Karpas-422 (cell line): ENCODE data around the gene ZFYVE28. TPM values are rescaled to one million over a fixed set of nuclear protein-coding genes. Genes with fewer than 3 reads are reported as not detected.

Experiments used
- DNase-seq: peaks from one replicate; pipeline ENCODE4 v3.0.0-alpha.2; 2015
- H2AFZ ChIP-seq: fragments of 200-600 bp; sonication (generic); 2 replicates; pipeline ENCODE4 v1.6.1; 2014; ENCODE audit warnings: antibody characterized with exemption, low read length, mixed read lengths
- H3K27ac ChIP-seq: fragments of 200-600 bp; sonication (generic); 2 replicates; pipeline ENCODE4 v1.5.1; 2014; ENCODE audit warnings: mild to moderate bottlenecking, low read length, moderate library complexity
- H3K27me3 ChIP-seq: fragments of 200-600 bp; sonication (generic); 2 replicates; pipeline ENCODE4 v1.6.1; 2014; ENCODE audit warnings: low read length, mixed read lengths
- H3K36me3 ChIP-seq: fragments of 200-600 bp; sonication (generic); 2 replicates; pipeline ENCODE4 v1.6.1; 2014; ENCODE audit warnings: low read length, mixed read lengths; ENCODE audit not compliant: insufficient read depth
- H3K4me1 ChIP-seq: fragments of 200-600 bp; sonication (generic); 2 replicates; pipeline ENCODE4 v1.6.1; 2014; ENCODE audit warnings: mild to moderate bottlenecking, low read length, mixed read lengths
- H3K4me2 ChIP-seq: fragments of 200-600 bp; sonication (generic); 2 replicates; pipeline ENCODE4 v1.6.1; 2014; ENCODE audit warnings: low read length, low read depth, mild to moderate bottlenecking; ENCODE audit not compliant: poor library complexity, severe bottlenecking
- H3K4me3 ChIP-seq: fragments of 200-600 bp; sonication (generic); 2 replicates; pipeline ENCODE4 v1.5.1; 2014; ENCODE audit warnings: mild to moderate bottlenecking, antibody characterized with exemption, low read length, mixed read lengths
- H3K79me2 ChIP-seq: fragments of 200-600 bp; sonication (generic); 2 replicates; pipeline ENCODE4 v1.6.1; 2014; ENCODE audit warnings: mild to moderate bottlenecking, low read length, mixed read lengths
- H3K9ac ChIP-seq: fragments of 200-600 bp; sonication (generic); 2 replicates; pipeline ENCODE4 v1.6.0; 2014; ENCODE audit warnings: low read length
- H3K9me2 ChIP-seq: fragments of 200-600 bp; sonication (generic), shearing (Covaris generic); replicated peaks from 2 replicates; pipeline ENCODE4 v1.6.0; 2014; ENCODE audit warnings: mild to moderate bottlenecking, low read length, moderate library complexity; ENCODE audit not compliant: insufficient read depth
- H3K9me3 ChIP-seq: fragments of 300-700, 200-600 bp; sonication (generic); 2 replicates; pipeline ENCODE4 v1.6.1; 2014; ENCODE audit warnings: low read length, mixed read lengths
- H4K20me1 ChIP-seq: fragments of 200-600 bp; sonication (generic); 2 replicates; pipeline ENCODE4 v1.6.1; 2014; ENCODE audit warnings: mild to moderate bottlenecking, antibody characterized with exemption, low read length, low read depth; ENCODE audit not compliant: insufficient read depth
- total RNA-seq: library from RNA; depleted of rRNA; stranded (reverse); fragments of >200 nt; shearing (Covaris generic); gene quantifications from 2 replicates; pipeline ENCODE4 v1.2.3, GENCODE V29; 2014; ENCODE audit warnings: low replicate concordance

ZFYVE28 gene
- total RNA-seq, 1 experiment from 2014 or later = 2.0 TPM

DNA sequence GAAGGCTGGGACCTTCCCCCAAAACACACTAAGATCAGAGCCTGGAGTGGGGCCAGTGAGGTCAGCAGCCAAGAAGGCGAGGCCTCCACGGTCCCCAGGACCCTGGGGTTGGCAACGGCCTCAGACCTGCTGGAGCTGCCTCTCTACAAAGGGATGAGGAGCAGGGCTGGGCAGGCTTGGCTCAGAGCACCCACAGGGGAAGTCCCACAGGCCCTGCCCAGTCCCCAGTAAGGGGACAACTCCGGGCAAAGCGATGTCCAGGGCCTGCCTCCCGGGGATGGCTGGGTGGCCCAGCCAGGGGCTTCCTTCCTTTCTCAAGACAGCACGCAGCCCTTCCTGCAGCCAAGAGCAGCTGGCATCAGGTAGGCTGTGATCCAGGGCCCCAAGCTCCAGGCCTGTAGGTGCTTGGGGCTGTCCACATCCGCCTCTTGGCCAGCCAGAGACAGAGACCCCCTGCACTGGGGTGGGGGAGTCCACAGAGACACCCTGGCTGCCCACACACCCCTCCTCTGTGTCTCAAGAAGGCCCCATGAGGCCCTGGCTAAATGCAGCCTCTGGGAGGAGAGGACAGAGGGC lies 162.2 kb downstream of the ZFYVE28 start:
- H3K4me1 ChIP-seq = peaks cover 12% of the 10 kb centered on the region
- H2AFZ ChIP-seq = no peak overlapping the region
- DNase-seq = no peak
- H3K4me3 ChIP-seq = no peak overlapping the region
- no peak overlapping the region for H3K27ac ChIP-seq
- H4K20me1 ChIP-seq = peaks cover 23% of the 10 kb centered on the region
- no peak overlapping the region for H3K4me2 ChIP-seq
- no peak overlapping the region for H3K9ac ChIP-seq
- H3K79me2 ChIP-seq = peaks cover 35% of the 10 kb centered on the region
- H3K36me3 ChIP-seq = no peaks in the 10 kb centered on the region
- no peaks in the 10 kb centered on the region for H3K27me3 ChIP-seq
- no peaks in the 10 kb centered on the region for H3K9me2 ChIP-seq
- no peaks in the 10 kb centered on the region for H3K9me3 ChIP-seq

DNA sequence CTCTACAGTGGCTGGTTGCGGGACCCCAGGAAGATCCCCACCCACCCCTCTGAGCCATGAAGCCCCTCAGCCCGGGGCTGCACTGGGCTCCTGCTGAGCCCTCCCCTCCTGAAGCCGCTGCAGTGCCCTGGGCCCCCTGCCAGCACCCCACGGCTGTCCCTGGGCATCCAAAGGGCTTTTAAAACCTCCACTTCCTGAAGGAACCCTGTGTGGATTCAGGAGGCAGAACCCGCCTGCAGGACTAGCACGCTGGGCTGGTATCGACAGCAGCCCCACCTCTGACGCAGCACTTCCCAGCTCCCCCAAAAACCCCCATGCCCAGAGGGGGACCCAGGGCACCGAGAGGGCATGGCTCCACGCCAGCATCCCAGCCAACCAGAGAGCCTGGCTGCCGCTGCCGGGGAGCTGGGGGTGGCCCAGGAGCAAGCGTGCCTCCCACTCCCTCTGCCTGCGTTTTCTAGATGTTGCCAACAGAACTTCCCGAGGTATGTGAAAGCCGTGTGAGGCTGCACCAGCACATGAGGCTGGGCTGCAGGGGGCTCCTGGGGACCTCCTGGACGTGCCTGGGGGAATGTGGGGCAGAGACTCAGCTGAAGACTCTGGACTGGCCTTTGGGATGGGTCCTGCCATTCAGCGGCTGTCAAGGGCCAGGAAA lies 162.8 kb downstream of the ZFYVE28 start:
- Histone ChIP-seq H3K4me3 (no peak overlapping the region), H3K9me2 (no peaks in the 10 kb centered on the region), H3K9me3 (no peaks in the 10 kb centered on the region), H3K4me1 (peaks cover 9% of the 10 kb centered on the region), H3K4me2 (no peak overlapping the region), H3K9ac (no peak overlapping the region), H2AFZ (no peak overlapping the region), H3K27me3 (no peaks in the 10 kb centered on the region), H4K20me1 (peaks cover 20% of the 10 kb centered on the region), H3K27ac (no peak overlapping the region), H3K36me3 (no peaks in the 10 kb centered on the region), H3K79me2 (peaks cover 28% of the 10 kb centered on the region)
- no peak for DNase-seq

DNA sequence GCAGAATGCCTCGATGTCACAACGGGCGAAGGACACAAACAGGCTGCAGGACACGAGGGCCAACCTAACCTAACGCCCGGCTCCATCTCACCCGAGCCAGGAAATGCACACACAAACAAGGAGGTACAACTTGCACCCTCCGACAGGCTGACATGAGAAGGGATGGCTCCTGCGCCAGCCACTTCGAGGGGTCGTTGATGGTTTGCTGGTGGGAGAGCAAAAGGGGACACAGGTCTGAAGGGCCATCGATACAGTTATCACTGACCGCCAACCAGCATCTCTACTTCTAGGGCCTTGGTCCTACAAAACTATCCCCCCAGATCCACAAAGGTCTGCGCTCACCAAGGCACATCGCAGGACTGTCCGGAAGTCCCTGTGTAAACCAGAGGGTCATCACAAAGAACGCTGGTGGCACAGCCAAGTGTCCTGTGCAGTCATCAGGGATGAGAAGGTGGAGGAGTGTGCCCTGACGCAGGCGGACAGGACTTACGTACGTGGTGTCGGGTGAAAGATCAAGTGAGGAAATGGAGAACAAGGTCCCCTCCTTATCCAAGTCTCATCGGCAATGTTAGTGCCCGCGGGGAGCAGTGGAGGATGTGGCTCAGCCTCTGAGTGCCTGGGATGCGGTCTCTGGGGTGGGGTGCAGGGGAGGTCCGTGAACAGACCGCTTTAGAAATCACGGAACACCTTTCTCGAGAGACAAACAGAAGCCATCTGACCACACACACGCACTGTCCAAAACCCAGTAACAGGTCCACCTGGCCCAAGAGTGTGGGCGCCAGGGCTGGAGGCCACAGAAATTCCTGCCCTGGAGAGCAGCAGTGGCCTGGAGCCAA lies 163.6 kb downstream of the ZFYVE28 start:
- no peak overlapping the region for H2AFZ ChIP-seq
- H3K27me3 ChIP-seq = no peaks in the 10 kb centered on the region
- no peaks in the 10 kb centered on the region for H3K9me3 ChIP-seq
- peaks cover 12% of the 10 kb centered on the region; the same call in 1 of the 2 replicates for H4K20me1 ChIP-seq
- H3K4me1 ChIP-seq = peaks cover 1% of the 10 kb centered on the region
- H3K4me2 ChIP-seq = no peak overlapping the region
- no peak overlapping the region for H3K4me3 ChIP-seq
- H3K27ac ChIP-seq = no peak overlapping the region
- no peak overlapping the region for H3K9ac ChIP-seq
- no peaks in the 10 kb centered on the region for H3K9me2 ChIP-seq
- no peak for DNase-seq
- H3K79me2 ChIP-seq = peaks cover 21% of the 10 kb centered on the region
- H3K36me3 ChIP-seq = no peaks in the 10 kb centered on the region

DNA sequence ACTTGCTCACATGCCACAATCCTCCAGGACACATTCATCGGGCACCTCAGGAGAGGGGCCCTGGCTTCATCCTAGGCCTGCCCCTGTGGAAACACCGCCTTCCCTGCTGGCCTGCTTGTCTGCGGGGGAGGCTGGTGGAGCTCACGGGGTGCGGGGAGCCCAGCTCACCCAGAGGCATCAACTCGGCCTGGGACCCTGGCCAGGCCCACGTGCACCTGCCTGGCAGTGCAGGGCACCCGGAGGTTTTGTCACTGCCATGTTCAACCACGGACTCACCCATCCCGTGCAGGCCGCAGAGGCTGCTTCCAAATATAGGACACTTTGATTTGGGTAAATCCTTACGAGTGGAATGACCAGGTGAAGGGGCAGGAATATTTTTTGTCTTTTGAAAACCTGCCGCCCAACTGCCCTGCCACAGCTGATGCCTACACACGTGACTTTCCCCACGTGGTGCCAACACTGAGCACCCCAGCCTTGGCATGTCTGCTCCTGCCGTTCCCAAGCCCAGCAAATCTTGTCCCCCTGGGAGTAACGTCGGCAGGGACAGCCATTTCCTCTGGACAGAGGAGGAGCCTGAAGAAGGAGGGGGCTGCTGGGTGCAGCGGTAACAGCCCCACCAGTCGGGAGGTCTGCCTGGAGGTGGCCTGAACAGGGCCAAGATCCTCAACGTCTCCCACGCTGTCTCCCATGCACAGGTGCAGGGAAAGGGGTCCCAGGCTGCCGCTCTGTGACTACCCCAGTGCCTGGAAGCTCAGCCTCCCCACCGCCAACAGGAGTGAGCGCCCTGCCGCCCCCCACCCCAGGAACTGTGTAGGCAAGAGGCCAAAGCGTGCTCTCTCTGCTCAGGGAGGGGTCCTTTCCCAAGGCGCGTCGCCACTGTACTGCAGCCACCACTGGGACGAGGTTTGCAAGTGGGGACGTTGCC lies 165.0 kb downstream of the ZFYVE28 start:
- H4K20me1 ChIP-seq = no peaks in the 10 kb centered on the region
- H3K9ac ChIP-seq = no peak overlapping the region

DNA sequence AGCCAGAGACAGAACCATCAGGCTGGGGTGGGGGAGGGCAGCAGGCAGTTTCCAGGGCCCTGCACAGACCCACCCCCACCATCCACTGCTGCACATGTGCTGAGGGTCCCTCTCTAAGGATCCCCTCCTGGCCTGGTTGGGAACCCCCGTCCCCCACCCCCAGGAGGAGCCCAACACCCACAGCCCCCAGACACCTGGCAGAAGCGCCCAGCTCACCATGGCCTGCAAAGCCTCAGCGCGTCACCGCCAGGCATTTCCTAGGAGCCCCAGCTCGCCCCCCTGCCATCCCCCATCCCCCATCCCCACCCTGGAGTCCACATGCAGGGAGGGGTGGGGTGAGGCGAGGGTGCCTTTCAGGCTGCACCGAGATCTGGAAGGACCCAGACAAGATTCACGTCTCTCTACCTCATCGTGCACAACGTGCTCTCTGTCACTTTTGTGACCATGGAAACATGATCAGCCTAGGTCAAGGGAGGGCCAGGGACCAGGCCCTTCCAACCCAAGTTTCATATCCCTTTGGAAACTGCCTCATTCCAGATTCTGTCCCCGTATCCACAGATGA lies 165.8 kb downstream of the ZFYVE28 start:
- Histone ChIP-seq H3K4me2 (no peak overlapping the region), H3K36me3 (no peaks in the 10 kb centered on the region), H3K27ac (no peak overlapping the region), H3K79me2 (peaks cover 3% of the 10 kb centered on the region; the same call in 1 of the 2 replicates), H3K9me2 (no peaks in the 10 kb centered on the region), H4K20me1 (no peaks in the 10 kb centered on the region), H3K9ac (no peak overlapping the region), H3K4me1 (no peaks in the 10 kb centered on the region), H3K9me3 (no peaks in the 10 kb centered on the region), H3K27me3 (no peaks in the 10 kb centered on the region), H3K4me3 (no peak overlapping the region), H2AFZ (no peak overlapping the region)
- no peak for DNase-seq

More for the DNA sequence above, 165.0 kb downstream of the ZFYVE28 start:
- Histone ChIP-seq H3K79me2 (peaks cover 7% of the 10 kb centered on the region; the same call in 1 of the 2 replicates), H3K4me3 (no peak overlapping the region), H3K4me1 (no peaks in the 10 kb centered on the region), H3K36me3 (no peaks in the 10 kb centered on the region), H2AFZ (no peak overlapping the region), H3K9me3 (no peaks in the 10 kb centered on the region), H3K9me2 (no peaks in the 10 kb centered on the region), H3K27me3 (no peaks in the 10 kb centered on the region), H3K27ac (no peak overlapping the region), H3K4me2 (no peak overlapping the region)
- DNase-seq = no peak

DNA sequence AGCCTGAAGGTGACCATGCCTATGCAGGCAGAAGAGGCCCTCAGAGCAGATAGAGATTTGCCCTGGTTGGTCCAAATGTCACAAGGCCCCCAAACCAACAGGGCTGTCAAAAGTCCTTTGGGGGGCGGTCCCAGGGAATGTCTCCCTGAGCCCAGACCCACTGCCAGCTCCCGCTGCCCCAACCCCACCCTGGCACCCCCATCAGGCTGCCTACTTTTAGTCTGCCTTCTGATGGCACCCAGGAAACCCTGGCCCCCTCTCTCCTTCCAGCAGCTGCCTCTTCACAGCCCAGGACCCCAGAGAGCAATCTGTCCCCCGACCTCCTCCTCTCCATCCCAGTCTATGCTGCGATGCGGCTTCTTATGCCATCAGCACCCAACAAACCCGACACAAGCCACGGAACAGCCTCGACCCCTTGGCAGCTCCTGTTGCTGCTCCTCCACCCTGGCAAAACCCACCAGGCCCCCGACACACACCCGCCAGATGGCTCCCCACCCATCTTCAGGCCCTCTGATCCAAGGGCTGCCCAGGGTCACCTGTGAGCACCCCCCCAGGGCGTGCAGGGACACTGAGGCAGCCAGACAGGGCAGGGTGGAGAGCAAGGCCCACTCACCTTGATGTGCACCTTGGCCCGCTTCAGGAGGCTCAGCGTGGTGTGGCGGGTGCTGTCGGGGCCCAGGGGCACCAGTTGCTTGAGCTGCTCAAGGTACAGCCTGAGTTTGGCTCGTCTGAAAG lies 166.5 kb downstream of the ZFYVE28 start:
- no peaks in the 10 kb centered on the region for H3K9me3 ChIP-seq
- no peaks in the 10 kb centered on the region for H4K20me1 ChIP-seq
- no peaks in the 10 kb centered on the region for H3K79me2 ChIP-seq
- no peak overlapping the region for H3K9ac ChIP-seq
- no peaks in the 10 kb centered on the region for H3K36me3 ChIP-seq
- H3K4me1 ChIP-seq = no peaks in the 10 kb centered on the region
- no peak overlapping the region for H3K4me2 ChIP-seq
- no peak for DNase-seq
- no peak overlapping the region for H3K4me3 ChIP-seq
- no peaks in the 10 kb centered on the region for H3K9me2 ChIP-seq
- no peak overlapping the region for H2AFZ ChIP-seq
- H3K27me3 ChIP-seq = no peaks in the 10 kb centered on the region
- no peak overlapping the region for H3K27ac ChIP-seq

DNA sequence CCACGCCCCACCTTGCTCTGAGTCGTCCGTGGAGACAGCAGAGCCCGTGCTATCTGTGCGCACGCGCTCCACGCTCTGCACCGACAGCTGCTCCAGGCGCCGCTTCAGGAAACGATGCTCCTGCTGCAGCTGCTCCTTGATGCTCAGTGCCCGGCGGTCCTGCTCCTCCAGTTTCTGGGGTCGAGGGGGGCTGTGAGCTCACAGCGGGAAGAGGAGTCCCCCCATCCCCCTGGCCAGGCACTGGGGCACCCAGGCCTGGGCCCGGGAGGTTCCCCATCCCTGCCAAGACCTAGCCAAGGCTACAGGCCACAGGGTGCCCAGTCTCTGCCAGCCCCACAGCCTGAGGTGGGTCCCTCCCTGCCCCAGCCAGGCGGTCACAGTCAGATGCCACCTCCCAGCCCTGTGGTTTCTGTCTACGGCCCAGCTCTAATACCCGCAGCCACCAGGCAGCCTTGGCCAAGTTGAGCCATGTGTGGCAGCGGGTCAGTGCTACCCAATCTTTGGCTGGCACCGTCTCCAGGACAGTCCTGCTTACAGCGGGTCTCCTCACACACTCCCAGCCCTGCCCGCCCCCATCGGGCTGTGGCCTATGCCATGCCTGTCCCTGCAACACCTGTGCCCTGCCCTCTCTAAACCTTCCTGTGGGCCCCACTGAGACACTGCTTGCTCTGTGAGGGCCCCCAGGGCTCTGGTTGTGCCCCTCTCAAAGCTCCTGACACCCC lies 167.2 kb downstream of the ZFYVE28 start:
- Histone ChIP-seq H3K9me2 (no peaks in the 10 kb centered on the region), H3K9ac (no peak overlapping the region), H3K4me2 (no peak overlapping the region), H3K4me3 (no peak overlapping the region), H3K4me1 (no peaks in the 10 kb centered on the region), H3K36me3 (no peaks in the 10 kb centered on the region), H3K27me3 (no peaks in the 10 kb centered on the region), H3K79me2 (no peaks in the 10 kb centered on the region), H2AFZ (no peak overlapping the region), H3K9me3 (no peaks in the 10 kb centered on the region), H3K27ac (no peak overlapping the region), H4K20me1 (no peaks in the 10 kb centered on the region)
- DNase-seq = no peak
